GM21390 (cell line): ENCODE measurements around the gene ST7L.
"Not testable (repeated sequence)": the region's sequence is repeated elsewhere in the genome, so short reads cannot be mapped to it uniquely, and the experiment has no call there.

Experiments used
- ATAC-seq: cut with Tn5 transposase; IDR thresholded peaks from one replicate; pipeline ENCODE4 v1.9.1; 2021; ENCODE audit not compliant: unreplicated experiment

ST7L gene

DNA sequence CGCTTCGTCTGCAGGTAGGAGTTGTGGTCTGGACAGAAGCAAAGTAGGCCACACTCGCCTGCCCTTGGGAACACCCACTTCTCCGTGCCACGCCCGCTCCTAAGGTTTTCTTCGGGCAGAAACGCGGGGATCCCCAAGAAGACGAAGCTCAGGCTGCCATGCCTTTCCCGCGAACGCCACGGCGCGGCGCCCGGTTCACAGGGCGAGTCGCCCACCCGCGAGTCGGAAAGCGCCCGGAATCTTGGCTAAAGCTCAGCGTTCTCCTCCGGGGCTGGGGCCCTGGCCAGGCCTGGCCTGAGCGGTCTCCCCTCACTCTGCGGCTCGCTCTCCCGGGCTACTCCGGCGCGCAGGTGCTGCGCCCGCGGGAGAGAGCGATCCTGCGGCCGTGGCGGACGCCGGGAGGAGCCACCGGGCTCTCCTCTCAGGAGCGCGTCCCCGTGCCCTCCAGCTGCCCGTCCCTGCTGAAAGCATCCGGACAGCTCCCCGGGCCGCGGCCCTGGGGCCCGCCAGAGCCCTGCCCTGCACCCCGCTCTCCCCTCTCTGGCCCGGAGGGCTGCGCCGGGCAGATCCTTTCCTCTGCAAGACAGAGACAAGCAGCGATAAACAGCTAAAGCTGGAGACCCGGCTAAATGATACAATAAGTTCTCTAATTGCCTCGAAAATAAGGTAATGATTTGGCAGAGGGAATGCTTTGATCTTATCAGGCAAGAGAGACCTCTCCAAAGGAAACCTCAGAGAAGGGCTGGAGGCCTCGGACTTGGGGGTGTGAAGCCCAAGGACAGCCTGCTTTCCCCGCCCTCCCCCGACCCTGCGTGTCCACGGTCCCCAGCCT, 116.9 kb downstream of the ST7L start:
- ATAC-seq, result peak; percentile 72

DNA sequence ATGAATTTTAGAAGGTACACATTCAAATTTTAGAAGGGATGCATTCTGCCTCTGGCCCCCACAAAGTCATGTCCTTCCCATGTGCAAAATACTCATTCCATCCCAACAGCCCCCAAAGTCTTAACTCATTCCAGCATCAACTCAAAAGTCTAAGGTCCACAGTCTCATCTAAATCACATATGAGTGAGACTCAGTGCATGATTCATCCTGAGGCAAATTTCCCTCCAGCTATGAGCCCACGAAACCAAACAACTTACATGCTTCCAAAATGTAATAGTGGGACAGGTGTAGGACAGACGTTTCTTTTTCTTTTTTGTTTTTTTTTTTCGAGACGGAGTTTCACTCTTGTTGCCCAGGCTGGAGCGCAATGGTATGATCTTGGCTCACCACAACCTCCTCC, 122.7 kb downstream of the ST7L start:
- ATAC-seq, result no peak

DNA sequence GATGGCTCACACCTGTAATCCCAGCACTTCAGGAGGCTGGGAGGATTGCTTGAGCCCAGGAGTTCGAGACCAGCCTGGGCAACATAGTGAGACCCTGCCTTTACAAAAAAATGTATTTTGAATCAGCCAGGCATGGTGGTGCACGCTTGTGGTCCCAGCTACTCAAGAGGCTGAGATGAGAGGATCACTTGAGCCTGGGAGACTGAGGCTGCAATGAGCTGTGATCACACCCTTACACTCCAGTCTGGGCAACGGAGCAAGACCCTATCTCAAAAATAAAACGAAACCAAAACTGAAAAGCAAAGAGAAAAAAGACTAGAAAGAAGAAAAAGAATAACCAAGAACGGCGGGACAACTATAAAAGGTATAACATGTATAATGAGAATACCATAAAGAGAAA, 125.6 kb downstream of the ST7L start:
- ATAC-seq, result no peak

DNA sequence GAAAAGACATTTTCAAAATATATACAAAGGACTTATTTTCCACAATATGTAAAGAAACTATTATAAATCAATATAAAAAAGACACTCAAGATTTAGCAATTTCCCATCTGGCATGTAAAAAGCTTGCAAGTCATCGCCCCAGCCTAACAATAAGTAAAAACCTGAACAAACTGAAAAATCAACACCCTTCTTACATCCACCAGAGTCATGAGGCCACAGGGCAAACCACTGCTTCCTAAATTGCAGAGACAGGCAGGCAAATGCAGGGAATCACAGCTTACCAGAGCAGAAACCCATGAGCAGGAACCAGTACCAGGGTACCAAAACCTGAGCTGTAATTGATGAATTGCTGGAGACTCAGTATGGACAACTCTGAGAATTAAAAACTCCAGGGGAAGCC, 126.9 kb downstream of the ST7L start:
- ATAC-seq, result no peak

DNA sequence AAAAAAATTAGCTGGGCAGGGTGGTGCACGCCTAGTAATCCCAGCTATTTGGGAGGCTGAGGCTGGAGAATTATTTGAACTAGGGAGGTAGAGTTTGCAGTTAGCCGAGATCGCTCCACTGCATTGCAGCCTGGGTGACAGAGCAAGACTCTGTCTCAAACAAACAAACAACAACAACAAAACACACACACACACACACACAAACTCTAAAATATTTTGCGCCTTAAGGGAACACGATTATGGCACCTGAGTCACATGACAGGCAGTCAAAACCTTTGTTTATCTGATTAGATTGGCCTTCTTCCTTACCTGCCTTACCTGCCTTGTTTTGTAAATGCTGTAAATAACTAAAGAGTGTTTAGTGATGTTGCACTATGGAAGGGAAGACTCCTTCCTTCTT, 130.8 kb downstream of the ST7L start:
- ATAC-seq, result no peak

DNA sequence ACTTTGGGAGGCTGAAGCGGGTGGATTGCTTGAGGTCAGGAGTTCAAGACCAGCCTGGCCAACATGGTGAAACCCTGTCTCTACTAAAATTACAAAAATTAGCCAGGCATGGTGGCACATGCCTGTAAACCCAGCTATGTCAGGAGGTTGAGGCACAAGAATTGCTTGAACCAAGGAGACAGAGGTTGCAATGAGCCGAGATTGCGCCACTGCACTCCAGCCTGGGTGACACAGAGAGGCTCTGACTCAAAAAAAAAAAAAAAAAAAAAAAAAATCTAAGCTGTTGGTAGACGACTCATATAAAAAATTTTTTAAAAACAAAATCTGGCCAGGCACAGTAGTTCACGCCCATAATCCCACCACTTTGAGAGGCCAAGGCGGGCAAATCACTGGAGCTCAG, 131.3 kb downstream of the ST7L start:
- ATAC-seq, result not testable (repeated sequence)

DNA sequence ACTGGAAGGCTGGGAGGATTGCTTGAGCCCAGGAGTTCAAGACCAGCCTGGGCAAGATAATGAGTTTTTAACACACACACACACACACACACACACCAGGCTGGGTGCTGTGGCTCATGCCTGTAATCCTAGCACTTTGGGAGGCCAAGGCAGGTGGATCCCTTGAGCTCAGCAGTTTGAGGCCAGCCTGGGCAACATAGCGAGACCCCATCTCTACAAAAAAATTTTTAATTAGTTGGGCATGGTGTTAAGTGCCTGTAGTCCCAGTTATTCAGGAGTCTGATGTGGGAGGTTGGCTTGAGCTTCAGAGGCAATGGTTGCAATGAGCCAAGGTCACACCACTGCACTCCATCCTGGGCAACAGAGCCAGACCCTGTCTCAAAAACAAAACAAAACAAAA, 132.9 kb downstream of the ST7L start:
- ATAC-seq, result not testable (repeated sequence)

DNA sequence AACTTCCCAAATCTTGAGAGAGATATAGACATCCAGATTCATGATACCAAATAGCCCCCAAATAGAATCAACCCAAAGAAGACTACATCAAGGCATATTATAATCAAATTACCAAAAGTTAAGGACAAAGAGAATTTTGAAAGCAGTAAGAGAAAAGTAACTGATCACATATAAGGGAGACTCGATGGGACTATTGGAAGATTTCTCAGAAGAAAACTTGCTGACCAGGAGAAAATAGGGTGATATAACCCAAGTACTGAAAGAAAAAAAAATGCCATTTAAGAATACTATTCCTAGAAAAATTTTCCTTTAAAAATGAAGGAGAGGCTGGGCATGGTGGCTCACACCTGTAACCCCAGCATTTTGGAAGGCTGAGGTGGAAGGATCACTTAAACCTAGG, 140.6 kb downstream of the ST7L start:
- ATAC-seq, result no peak

DNA sequence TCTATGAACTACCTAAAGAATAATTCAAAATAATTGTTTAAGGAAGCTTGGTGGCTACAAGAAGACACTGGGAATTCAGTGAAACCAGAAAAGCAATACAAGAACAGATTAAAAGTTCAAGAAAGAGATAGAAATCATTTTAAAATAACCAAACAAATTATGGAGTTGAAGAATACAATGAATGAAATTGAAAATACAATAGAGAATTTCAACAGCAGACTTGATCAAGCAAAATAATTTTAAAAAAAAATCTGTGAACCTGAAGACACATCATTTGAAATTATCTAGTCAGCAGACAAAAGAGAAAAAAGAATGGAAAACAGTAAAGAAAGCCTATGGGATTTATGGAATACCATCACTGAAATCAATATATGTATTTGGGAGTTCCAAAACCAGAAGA, 141.4 kb downstream of the ST7L start:
- no peak for ATAC-seq
